ENCODE measurements around the gene EPOP. TPM values are rescaled to one million over a fixed set of nuclear protein-coding genes. Genes with fewer than 3 reads are reported as not detected.

The EPOP gene
- total and polyA plus RNA-seq, 8 donors = 1.5 to 2.1 (median 1.7) TPM

- DNase-seq (peak in 2 of 4 donors; percentile 61 to 79), ATAC-seq (peak; percentile 56)
- no peaks in the 10 kb centered on the region for H3K36me3 ChIP-seq
- intact Hi-C loops (cut with DNase I) = no loop called here
- H3K4me1 ChIP-seq = no peaks in the 10 kb centered on the region
- H3K4me3 ChIP-seq = no peak overlapping the region
- peak overlapping the region in 1 of 2 donors; percentile 13 for H3K27ac ChIP-seq
- H3K27me3 ChIP-seq = no peaks in the 10 kb centered on the region
- no peaks in the 10 kb centered on the region for H3K9me3 ChIP-seq
- no peak for TF ChIP-seq CTCF (IDR thresholded peaks at IDR 0.05)
Measured at GRCh38 chr17:38685491-38685890, 10.7 kb upstream of the EPOP start.

- Histone ChIP-seq H3K4me3 (no peak overlapping the region), H3K36me3 (no peaks in the 10 kb centered on the region), H3K4me1 (peaks cover 3 to 18% of the 10 kb centered on the region in 2 donors), H3K27ac (no peak overlapping the region), H3K27me3 (peaks cover 0 to 2% of the 10 kb centered on the region in 2 donors), H3K9me3 (no peaks in the 10 kb centered on the region)
- DNase-seq = no peak
- ATAC-seq = no peak
- intact Hi-C loops (cut with DNase I) = no loop called here
- TF ChIP-seq CTCF (IDR thresholded peaks at IDR 0.05) = no peak
Measured at GRCh38 chr17:38681096-38681495, 6.3 kb upstream of the EPOP start.

- no peak overlapping the region for H3K4me3 ChIP-seq
- peaks cover 15 to 44% of the 10 kb centered on the region in 2 donors for H3K4me1 ChIP-seq
- ATAC-seq = no peak
- intact Hi-C loops (cut with DNase I) = loop anchor here in 1 of 2 donors (5.0 kb wide), 1 partner anchor 59 kb away; no protein-coding TSS in a partner anchor
- no peak for TF ChIP-seq CTCF (IDR thresholded peaks at IDR 0.05)
- no peak overlapping the region for H3K27ac ChIP-seq
- no peaks in the 10 kb centered on the region for H3K36me3 ChIP-seq
- no peak for DNase-seq
- H3K9me3 ChIP-seq = no peaks in the 10 kb centered on the region
- peaks cover 19 to 35% of the 10 kb centered on the region in 2 donors for H3K27me3 ChIP-seq
Measured at GRCh38 chr17:38677819-38678218, 3.1 kb upstream of the EPOP start.

GRCh38 chr17:38676706-38677504, 2.1 kb upstream of the EPOP start:
- no peak overlapping the region for H3K4me3 ChIP-seq
- intact Hi-C loops (cut with DNase I) = loop anchor here in 1 of 2 donors (5.0 kb wide), 1 partner anchor 60 kb away; no protein-coding TSS in a partner anchor
- peak; percentile 87 to 97 for TF ChIP-seq CTCF (IDR thresholded peaks at IDR 0.05)
- ATAC-seq (peak; percentile 86), DNase-seq (peak; percentile 72 to 90 (median 86))
- no peaks in the 10 kb centered on the region for H3K36me3 ChIP-seq
- peaks cover 15 to 47% of the 10 kb centered on the region in 2 donors for H3K4me1 ChIP-seq
- H3K27ac ChIP-seq = peak overlapping the region in 1 of 2 donors; percentile 45
- H3K27me3 ChIP-seq = peaks cover 28 to 44% of the 10 kb centered on the region in 2 donors
- no peaks in the 10 kb centered on the region for H3K9me3 ChIP-seq

- ATAC-seq = peak; percentile 3
- TF ChIP-seq CTCF (IDR thresholded peaks at IDR 0.05) = no peak
- DNase-seq = peak in 1 of 4 donors; percentile 88
- H3K4me3 ChIP-seq = peak overlapping the region; percentile 49 to 66
- intact Hi-C loops (cut with DNase I) = no loop called here
- H3K27me3 ChIP-seq = peaks cover 44 to 71% of the 10 kb centered on the region in 2 donors
- H3K9me3 ChIP-seq = no peaks in the 10 kb centered on the region
- H3K27ac ChIP-seq = no peak overlapping the region
- no peaks in the 10 kb centered on the region for H3K36me3 ChIP-seq
- H3K4me1 ChIP-seq = peaks cover 15 to 47% of the 10 kb centered on the region in 2 donors
Measured at GRCh38 chr17:38674014-38674748, 576 bp downstream of the EPOP start.

Measured in left lung (tissue), 10 donors.